Esophagus squamous epithelium (tissue), 5 donors: ENCODE data around the gene MRPL54. TPM values are rescaled to one million over a fixed set of nuclear protein-coding genes. Genes with fewer than 3 reads are reported as not detected.

Experiments used
- DNase-seq: peaks from one replicate; lab custom pipeline; 2025; lab: John Stamatoyannopoulos, UW
- H3K27ac ChIP-seq, 4 donors: fragments of 200-600 bp; sonication (generic); one replicate each; pipeline ENCODE4 v1.5.1; 2016 to 2019; ENCODE audit warnings: mild to moderate bottlenecking in 1 of 4
- H3K27me3 ChIP-seq, 4 donors: fragments of 200-600 bp; sonication (generic); 1 replicate in 3 of 4; 2 replicates in 1 of 4; pipeline versions ENCODE4 v1.5.1 to v1.6.0; 2017 to 2021; ENCODE audit warnings: antibody characterized with exemption in 1 of 4
- H3K36me3 ChIP-seq, 3 donors: fragments of 200-600 bp; sonication (generic); one replicate each; pipeline ENCODE4 v1.5.1; 2016 to 2019
- H3K4me1 ChIP-seq, 3 donors: fragments of 200-600 bp; sonication (generic); one replicate each; pipeline ENCODE4 v1.5.1; 2017 to 2019
- H3K4me3 ChIP-seq, 4 donors: fragments of 200-600 bp; sonication (generic); 1 replicate in 3 of 4; 2 replicates in 1 of 4; pipeline ENCODE4 v1.5.1; 2016 to 2019; ENCODE audit warnings: mild to moderate bottlenecking in 2 of 4, moderate library complexity in 1 of 4
- H3K9me3 ChIP-seq, 3 donors: fragments of 200-600 bp; sonication (generic); one replicate each; pipeline ENCODE4 v1.5.1; 2016 to 2019
- CTCF ChIP-seq, 6 experiments: fragments of 450-650 bp in 4 of 6; fragments of 200-600 bp in 2 of 6; sonication (generic) in 2 of 6; IDR thresholded peaks; one replicate each; pipeline ENCODE4 v1.5.1; 2016 to 2019; ENCODE audit warnings: antibody characterized with exemption in 6 of 6, mild to moderate bottlenecking in 4 of 6, moderate library complexity in 4 of 6
- POLR2A ChIP-seq, 4 donors: fragments of 450-650 bp; IDR thresholded peaks; one replicate each; pipeline ENCODE4 v1.6.1; 2017; ENCODE audit warnings: antibody characterized with exemption in 4 of 4, mild to moderate bottlenecking in 4 of 4, moderate library complexity in 3 of 4
- WGBS, 2 donors: methylation state at CpG; one replicate each; pipeline ENCODE4 v1.1.5; 2018; 5-methylcytosine and 5-hydroxymethylcytosine counted together
- intact Hi-C: fragments of 100-400 bp; cut with DNase I; formaldehyde crosslinking; loops from one replicate; pipeline ENCODE4 v1.15.0; 2022
- total RNA-seq, 4 donors: library from RNA; depleted of rRNA; stranded (reverse); fragments of >200 nt; gene quantifications; one replicate each; pipeline ENCODE4 v1.1.0, GENCODE V29; 2016
- donor health status: DM: yes; HTN: yes; CAD: no.

The MRPL54 gene
- total RNA-seq, 4 donors from 2014 or later, result 50.2 to 79.9 (median 60.9) TPM

GRCh38 chr19:3785451-3785937, 23.0 kb downstream of the MRPL54 start:
- H3K27me3 ChIP-seq, result peaks cover 0 to 69% (median 0%) of the 10 kb centered on the region in 4 donors
- H3K4me3 ChIP-seq, result peak overlapping the region; percentile 20 to 54 (median 37)
- peaks cover 0 to 22% (median 14%) of the 10 kb centered on the region in 3 donors for H3K9me3 ChIP-seq
- intact Hi-C loops, result no loop called here
- no peak for DNase-seq
- WGBS, 2 donors, result 0% methylated on average over 5 of the region's 47 CpGs; no CpG with 5 or more reads in 1 of the 2 donors
- no peaks in the 10 kb centered on the region for H3K36me3 ChIP-seq
- TF ChIP-seq POLR2A (IDR thresholded peaks at IDR 0.05), result no peak
- TF ChIP-seq CTCF (IDR thresholded peaks at IDR 0.05), result no peak
- H3K27ac ChIP-seq, result peak overlapping the region in 1 of 4 donors; percentile 50
- H3K4me1 ChIP-seq, result peaks cover 6 to 16% (median 12%) of the 10 kb centered on the region in 3 donors

GRCh38 chr19:3785938-3786824, 23.7 kb downstream of the MRPL54 start, which contains the start of gene MATK:
Gene MATK (minus strand): TSS chr19:3786381. CDS start chr19:3785135, 1,246 bp downstream.
- 37 to 43% methylated on average over 6 to 7 of the region's 101 CpGs for whole genome bisulfite sequencing, 2 donors
- Histone ChIP-seq H3K4me3 (peak within 1 kb of the TSS; percentile 20 to 54 (median 37)), H3K4me1 (peaks cover 6 to 16% (median 12%) of the 10 kb centered on the region in 3 donors), H3K9me3 (peaks cover 0 to 17% (median 11%) of the 10 kb centered on the region in 3 donors), H3K27me3 (peaks cover 0 to 75% (median 0%) of the 10 kb centered on the region in 4 donors), H3K27ac (peak within 1 kb of the TSS in 1 of 4 donors; percentile 50), H3K36me3 (no peaks in the 10 kb centered on the region)
- no peak for TF ChIP-seq CTCF (IDR thresholded peaks at IDR 0.05)
- no peak for TF ChIP-seq POLR2A (IDR thresholded peaks at IDR 0.05)
- intact Hi-C loops, result no loop called here
- DNase-seq, result no peak

- Histone ChIP-seq H3K27me3 (peaks cover 0 to 55% (median 0%) of the 10 kb centered on the region in 4 donors), H3K4me1 (peaks cover 6 to 16% (median 12%) of the 10 kb centered on the region in 3 donors), H3K27ac (no peak overlapping the region), H3K4me3 (no peak overlapping the region), H3K36me3 (no peaks in the 10 kb centered on the region), H3K9me3 (no peaks in the 10 kb centered on the region)
- no peak for DNase-seq
- intact Hi-C loops, result no loop called here
- TF ChIP-seq POLR2A (IDR thresholded peaks at IDR 0.05) (no peak), CTCF (IDR thresholded peaks at IDR 0.05) (no peak)
- 43 to 50% methylated on average over 12 to 14 of the region's 16 CpGs for WGBS, 2 donors
Observed at GRCh38 chr19:3788996-3789778, 26.7 kb downstream of the MRPL54 start.

- Histone ChIP-seq H3K4me1 (peaks cover 6 to 9% (median 7%) of the 10 kb centered on the region in 3 donors), H3K27ac (no peak overlapping the region), H3K36me3 (no peaks in the 10 kb centered on the region), H3K4me3 (no peak overlapping the region), H3K27me3 (peaks cover 0 to 44% (median 0%) of the 10 kb centered on the region in 4 donors), H3K9me3 (no peaks in the 10 kb centered on the region)
- intact Hi-C loops, result no loop called here
- no peak for DNase-seq
- no peak for TF ChIP-seq CTCF (IDR thresholded peaks at IDR 0.05)
- no peak for TF ChIP-seq POLR2A (IDR thresholded peaks at IDR 0.05)
- 69 to 95% methylated on average over 4 of the region's 6 CpGs for WGBS, 2 donors
Observed at GRCh38 chr19:3790209-3790734, 27.8 kb downstream of the MRPL54 start.
